CD4-positive, alpha-beta T cell treated with Interleukin-15 for 4 hours (primary cell): ENCODE results near the gene GRK5.

Source experiments
- DNase-seq: peaks from one replicate; pipeline ENCODE4 v3.0.0-alpha.2; 2020; ENCODE audit warnings: low spot score

The GRK5 gene

GRCh38 chr10:119297207-119297968 lies 90.0 kb downstream of the GRK5 start:
- no peak for DNase-seq

GRCh38 chr10:119298810-119299209 lies 91.4 kb downstream of the GRK5 start:
- no peak for DNase-seq

- DNase-seq, result no peak
These were observed 92.2 kb downstream of the GRK5 start for GRCh38 chr10:119299531-119299930.

- peak; percentile 89 for DNase-seq
These were observed 94.0 kb downstream of the GRK5 start for GRCh38 chr10:119301397-119301796.

- DNase-seq, result no peak
These were observed 94.8 kb downstream of the GRK5 start for GRCh38 chr10:119302172-119302571.

DNA sequence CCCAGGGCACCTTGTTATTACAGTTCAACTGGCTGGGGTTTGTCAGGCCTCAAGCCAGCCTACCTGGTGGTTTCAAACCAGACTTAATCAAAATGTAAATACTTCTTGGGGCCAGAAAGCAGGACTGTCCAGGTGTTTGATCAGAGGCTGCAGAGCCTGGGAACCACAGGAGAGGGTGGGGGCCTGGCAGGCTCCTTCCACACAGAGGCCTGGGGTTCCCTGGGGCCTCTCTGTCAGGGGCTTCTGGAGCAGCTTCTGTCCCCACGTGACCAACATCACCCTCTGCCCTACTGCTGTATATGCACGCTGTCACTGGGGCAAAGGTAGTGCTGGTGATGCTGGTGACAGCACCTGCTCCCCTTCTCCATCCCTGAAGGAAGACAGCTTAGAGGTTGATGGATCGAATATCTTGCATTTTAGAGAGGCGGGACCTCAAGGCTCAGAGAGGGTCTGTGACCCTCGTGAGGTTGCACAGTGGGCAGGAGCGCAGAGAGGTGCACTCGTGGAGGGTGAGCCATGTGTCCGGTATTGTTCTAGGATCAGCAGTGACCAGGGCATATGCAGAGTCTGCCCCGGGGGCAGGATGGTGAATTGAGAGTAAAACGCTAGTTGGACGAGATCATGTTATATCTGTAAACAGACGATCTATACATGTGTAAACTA lies 95.4 kb downstream of the GRK5 start:
- DNase-seq, result no peak

DNA sequence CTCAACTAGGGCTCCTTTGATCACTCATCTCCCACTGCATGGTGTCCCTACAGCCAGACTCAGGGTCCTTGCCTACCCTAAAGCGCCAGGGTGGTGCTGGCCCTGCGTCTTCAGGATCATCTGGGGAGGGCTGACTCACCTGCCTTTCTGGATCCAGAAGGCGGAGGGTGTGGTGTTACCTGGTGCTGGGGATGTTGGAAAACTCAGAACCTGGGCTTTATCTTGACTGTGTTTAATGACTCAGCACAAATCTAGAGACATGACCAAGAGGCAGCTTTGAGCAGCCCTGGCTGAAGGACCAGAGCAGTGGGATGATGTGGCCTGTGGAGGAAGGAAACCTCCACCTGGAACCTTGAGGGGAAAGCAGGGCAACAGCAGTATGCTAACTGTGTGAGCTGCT lies 96.5 kb downstream of the GRK5 start:
- DNase-seq, result no peak

GRCh38 chr10:119304541-119304940 lies 97.2 kb downstream of the GRK5 start:
- DNase-seq, result no peak

DNA sequence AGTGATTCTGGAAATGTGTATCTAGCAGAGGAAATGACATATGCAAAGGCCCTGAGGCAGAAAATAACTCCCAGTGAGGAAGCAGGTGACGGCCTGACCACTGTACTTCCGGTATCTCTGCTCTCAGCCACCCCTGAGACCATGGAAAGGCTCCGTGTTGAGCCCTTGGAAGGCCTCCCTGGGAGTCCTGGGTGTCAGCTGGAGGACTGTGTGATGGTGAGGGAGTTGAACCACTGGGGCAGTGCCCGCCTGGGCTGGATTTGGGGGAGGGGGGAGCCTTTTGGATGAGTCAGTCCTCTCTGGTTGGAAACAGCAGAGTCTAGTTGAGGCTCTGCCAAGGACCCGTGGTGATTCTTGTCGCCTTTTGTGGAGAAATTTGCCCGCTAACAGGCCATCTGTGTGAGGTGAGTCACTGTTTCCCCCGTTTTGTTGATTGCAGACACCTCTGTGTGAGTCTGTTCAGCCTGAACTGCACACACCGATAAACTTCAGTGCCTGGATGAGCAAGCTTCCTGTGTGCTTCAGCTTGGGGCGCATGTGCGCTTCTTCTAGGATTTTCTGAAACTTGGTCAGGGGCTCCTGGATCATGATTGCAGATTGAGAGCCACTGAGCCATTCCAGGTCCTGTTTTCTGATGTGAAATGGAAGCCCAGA lies 98.6 kb downstream of the GRK5 start:
- peak; percentile 94 for DNase-seq

DNA sequence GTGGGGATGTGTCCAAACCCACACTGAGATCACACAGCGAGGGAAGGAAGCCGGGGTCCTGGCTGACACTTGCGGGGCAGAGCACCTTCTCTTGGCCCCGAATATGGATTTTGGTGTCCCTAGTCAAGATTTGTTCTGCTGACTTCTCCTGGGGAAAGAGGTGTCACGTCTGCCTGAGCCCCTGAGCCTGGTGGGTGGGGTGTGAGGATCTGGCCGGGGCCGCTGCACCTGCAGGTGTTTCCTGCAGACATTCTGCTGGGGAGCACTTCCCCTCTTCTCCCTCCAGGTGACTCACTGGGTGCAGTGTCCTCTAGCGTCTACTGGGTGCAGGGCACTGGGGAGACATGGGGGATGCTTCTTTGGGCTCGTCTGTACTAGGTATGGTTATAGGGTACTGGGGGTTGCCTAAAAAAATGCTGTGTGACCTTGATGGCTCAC lies 99.2 kb downstream of the GRK5 start:
- DNase-seq, result peak; percentile 81

- DNase-seq, result peak; percentile 34
These were observed 99.6 kb downstream of the GRK5 start for GRCh38 chr10:119306986-119307392.

GRCh38 chr10:119308089-119308488 lies 100.7 kb downstream of the GRK5 start:
- no peak for DNase-seq

DNA sequence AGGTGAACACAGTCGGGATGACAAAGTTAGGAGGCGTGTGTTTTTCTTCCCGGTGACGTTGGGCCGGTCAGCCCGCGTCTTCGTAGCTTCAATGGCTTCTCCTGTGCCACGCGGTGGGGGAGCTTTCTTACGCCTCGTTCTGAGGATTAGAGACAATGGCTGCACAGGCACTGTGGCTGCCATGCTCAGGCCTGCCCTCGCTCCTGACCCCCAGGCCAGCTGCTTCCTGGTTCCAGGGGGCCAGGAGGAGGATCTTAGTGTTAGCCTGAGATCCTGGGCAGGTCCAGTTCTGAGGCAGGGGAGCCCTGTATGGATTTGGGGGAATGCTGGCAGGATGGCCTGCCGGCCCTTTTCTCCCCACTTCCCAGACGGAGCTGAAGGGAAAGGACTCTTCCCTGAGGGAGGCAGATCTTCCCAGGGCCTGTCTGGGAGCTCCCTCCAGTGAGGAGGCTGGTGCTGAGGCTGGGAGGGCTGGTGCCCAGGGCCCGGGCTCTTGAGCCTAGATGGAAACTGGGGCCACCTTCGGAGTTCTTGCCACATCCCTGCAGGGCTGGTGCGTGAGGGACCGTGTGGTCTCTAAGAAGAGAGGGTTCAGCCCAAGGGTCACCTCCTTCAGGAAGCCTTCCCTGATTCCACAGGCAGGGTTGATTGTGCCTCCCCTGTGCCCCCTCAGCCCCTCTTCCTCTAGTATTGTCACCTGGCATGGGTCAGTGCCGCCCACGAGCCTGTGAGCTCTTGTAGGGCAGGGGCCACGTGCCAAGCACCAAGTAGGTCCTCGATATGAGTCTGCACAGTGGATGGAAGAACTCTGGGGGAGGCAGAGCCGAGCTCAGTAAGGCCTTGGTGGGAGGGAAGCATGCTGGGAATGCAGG lies 101.4 kb downstream of the GRK5 start:
- no peak for DNase-seq

DNA sequence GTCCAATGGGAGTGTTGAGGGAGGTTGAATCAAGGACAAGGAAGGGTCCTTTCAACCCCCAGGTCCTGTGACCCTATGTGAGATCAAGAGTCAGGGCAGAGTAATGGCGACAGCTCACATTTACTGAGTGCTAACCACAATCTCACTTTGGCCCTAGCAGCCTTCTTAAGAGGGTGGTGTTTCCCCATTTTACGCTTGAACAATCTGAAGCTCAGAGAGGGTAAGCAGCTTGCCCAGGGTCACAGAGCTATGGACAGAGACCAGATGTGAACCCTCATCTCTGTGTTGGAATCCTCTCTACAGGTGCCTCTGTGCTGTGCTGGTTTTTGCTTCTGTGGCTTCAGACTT lies 102.0 kb downstream of the GRK5 start:
- DNase-seq, result no peak

GRCh38 chr10:119310806-119311205 lies 103.4 kb downstream of the GRK5 start:
- no peak for DNase-seq

DNA sequence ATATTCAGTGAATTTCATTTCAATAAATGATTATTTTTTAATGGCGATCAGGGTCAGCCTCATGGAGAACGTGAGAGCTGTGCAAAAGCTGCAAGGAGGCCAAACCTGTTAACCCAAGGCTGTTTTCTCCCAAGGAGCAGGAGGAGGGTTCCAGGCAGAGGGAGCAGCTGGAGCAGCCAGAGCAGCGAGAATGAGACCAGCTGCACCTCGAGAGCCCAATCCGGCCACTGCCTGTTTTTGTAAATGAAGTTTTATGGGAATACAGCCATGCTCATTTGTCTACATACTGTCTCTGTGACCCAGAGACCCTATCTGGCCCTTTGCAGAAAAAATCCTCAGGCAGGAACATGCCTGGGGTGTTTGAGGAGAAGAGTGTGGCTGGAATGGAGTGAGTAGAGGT lies 104.9 kb downstream of the GRK5 start:
- DNase-seq, result no peak

- DNase-seq, result no peak
These were observed 105.7 kb downstream of the GRK5 start for GRCh38 chr10:119313024-119313423.

DNA sequence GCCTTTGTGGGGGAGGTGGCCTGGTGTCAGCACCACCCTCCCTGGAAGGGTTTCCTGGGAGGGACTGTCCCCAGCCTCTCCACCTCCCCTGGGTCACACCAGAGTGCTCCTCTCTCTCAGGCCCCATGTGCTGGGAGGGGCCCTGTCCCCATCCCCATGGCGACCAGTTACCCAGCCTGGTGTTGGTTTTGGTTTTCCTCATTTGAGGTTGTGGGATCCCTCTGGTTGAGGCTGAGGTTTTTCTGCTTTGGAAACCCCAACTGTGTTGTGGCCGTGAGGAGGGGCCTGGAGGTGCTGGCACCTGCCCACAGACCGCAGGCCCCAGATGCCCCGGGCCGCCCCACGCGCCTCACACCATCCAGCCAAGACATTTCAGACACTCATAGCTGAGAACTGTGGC lies 106.3 kb downstream of the GRK5 start:
- DNase-seq, result peak; percentile 44

GRCh38 chr10:119314061-119314460 lies 106.7 kb downstream of the GRK5 start:
- no peak for DNase-seq

- no peak for DNase-seq
These were observed 107.1 kb downstream of the GRK5 start for GRCh38 chr10:119314486-119314885.

GRCh38 chr10:119315128-119316001 lies 108.0 kb downstream of the GRK5 start:
- DNase-seq, result peak; percentile 67
